HepG2 (cell line): ENCODE results near the gene RAD51D. TPM values are rescaled to one million over a fixed set of nuclear protein-coding genes. Genes with fewer than 3 reads are reported as not detected.

Experiments
- HOMEZ ChIP-seq: IDR thresholded peaks from 2 replicates; pipeline ENCODE4 v1.6.1; 2016; ENCODE audit warnings: low read depth
- MYNN ChIP-seq: sonication (generic); formaldehyde crosslinking; IDR thresholded peaks from 2 replicates; pipeline ENCODE4 v1.4.0; 2020; ENCODE audit warnings: mild to moderate bottlenecking, low read depth, missing genetic modification reagents
- ZBTB40 ChIP-seq, 2 experiments: fragments of 450-650 bp in 1 of 2; sonication (generic) in 1 of 2; formaldehyde crosslinking in 1 of 2; IDR thresholded peaks; 2 replicates each; pipeline versions ENCODE4 v1.6.1 to v1.8.0; 2016 to 2022; ENCODE audit warnings: antibody characterized with exemption in 1 of 2, mild to moderate bottlenecking in 1 of 2, missing genetic modification reagents in 1 of 2
- ZFYVE20 ChIP-seq: sonication (generic); formaldehyde crosslinking; IDR thresholded peaks from 2 replicates; pipeline ENCODE4 v1.8.0; 2023; ENCODE audit warnings: low read depth, mild to moderate bottlenecking, moderate library complexity, missing genetic modification reagents, borderline replicate concordance
- ZNF143 ChIP-seq: sonication (generic); formaldehyde crosslinking; IDR thresholded peaks from 2 replicates; pipeline ENCODE4 v1.4.0; 2020; ENCODE audit warnings: missing genetic modification reagents
- ZNF230 ChIP-seq: sonication (generic); formaldehyde crosslinking; IDR thresholded peaks from 2 replicates; pipeline ENCODE4 v1.4.0; 2020; ENCODE audit warnings: mild to moderate bottlenecking, missing genetic modification reagents
- ZNF484 ChIP-seq: sonication (generic); formaldehyde crosslinking; IDR thresholded peaks from 2 replicates; pipeline ENCODE4 v1.5.1; 2020; ENCODE audit warnings: mild to moderate bottlenecking, low read depth, missing genetic modification reagents, borderline replicate concordance
- ZNF816 ChIP-seq: sonication (generic); formaldehyde crosslinking; IDR thresholded peaks from 2 replicates; pipeline ENCODE4 v1.8.0; 2022; ENCODE audit warnings: missing genetic modification reagents, mild to moderate bottlenecking, borderline replicate concordance
- polyA plus RNA-seq, 8 experiments: library from polyadenylated mRNA; depleted of rRNA in 3 of 8; stranded (reverse) in 7 of 8; unstranded in 1 of 8; fragments of >200 nt; fragmentation: Illumina TruSeq in 4 of 8; extraction: Trizol in 4 of 8; gene quantifications; 2 replicates each; pipeline versions ENCODE4 v1.2.1 to v1.2.3, GENCODE V29; 2011 to 2016; ENCODE audit warnings: low read depth in 4 of 8, missing spikeins in 1 of 8, mixed read lengths in 1 of 8; ENCODE audit not compliant: insufficient read depth in 1 of 8
- total RNA-seq, 5 experiments: library from RNA; depleted of rRNA; stranded (reverse); fragments of >200 nt; fragmentation: Illumina TruSeq; extraction: Trizol; gene quantifications; 2 replicates each; pipeline ENCODE4 v1.2.3, GENCODE V29; 2016; ENCODE audit warnings: low read depth in 1 of 5
- TF ChIP-seq, protein P1 (sequence below): sonication (generic); formaldehyde crosslinking; IDR thresholded peaks from 2 replicates; pipeline ENCODE4 v1.8.1; 2022; ENCODE audit warnings: low read depth, mild to moderate bottlenecking, missing genetic modification reagents

The RAD51D gene
- total and polyA plus RNA-seq, 2 of the 13 experiments (the other 11 are each of a cell fraction or from before 2014, with no cell fraction given): 6.7 to 13.1 TPM

- no peak for TF ChIP-seq ZBTB40 (IDR thresholded peaks at IDR 0.05)
- no peak for TF ChIP-seq ZBTB40 (CRISPR knock-in tag; IDR thresholded peaks at IDR 0.05)
- no peak for TF ChIP-seq ZFYVE20 (CRISPR knock-in tag)
- no peak for TF ChIP-seq MYNN (CRISPR knock-in tag)
- TF ChIP-seq ZNF816 (CRISPR knock-in tag): no peak
- no peak for TF ChIP-seq ZNF143
- TF ChIP-seq ZNF230 (CRISPR knock-in tag): no peak
- TF ChIP-seq, protein P1, sequence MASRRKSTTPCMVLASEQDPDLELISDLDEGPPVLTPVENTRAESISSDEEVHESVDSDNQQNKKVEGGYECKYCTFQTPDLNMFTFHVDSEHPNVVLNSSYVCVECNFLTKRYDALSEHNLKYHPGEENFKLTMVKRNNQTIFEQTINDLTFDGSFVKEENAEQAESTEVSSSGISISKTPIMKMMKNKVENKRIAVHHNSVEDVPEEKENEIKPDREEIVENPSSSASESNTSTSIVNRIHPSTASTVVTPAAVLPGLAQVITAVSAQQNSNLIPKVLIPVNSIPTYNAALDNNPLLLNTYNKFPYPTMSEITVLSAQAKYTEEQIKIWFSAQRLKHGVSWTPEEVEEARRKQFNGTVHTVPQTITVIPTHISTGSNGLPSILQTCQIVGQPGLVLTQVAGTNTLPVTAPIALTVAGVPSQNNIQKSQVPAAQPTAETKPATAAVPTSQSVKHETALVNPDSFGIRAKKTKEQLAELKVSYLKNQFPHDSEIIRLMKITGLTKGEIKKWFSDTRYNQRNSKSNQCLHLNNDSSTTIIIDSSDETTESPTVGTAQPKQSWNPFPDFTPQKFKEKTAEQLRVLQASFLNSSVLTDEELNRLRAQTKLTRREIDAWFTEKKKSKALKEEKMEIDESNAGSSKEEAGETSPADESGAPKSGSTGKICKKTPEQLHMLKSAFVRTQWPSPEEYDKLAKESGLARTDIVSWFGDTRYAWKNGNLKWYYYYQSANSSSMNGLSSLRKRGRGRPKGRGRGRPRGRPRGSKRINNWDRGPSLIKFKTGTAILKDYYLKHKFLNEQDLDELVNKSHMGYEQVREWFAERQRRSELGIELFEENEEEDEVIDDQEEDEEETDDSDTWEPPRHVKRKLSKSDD (CRISPR knock-in tag): no peak
- no peak for TF ChIP-seq ZNF484
- TF ChIP-seq HOMEZ (CRISPR knock-in tag): no peak
Measured at GRCh38 chr17:35088881-35089585, 30.6 kb downstream of the RAD51D start (continued).
